NCI-H524 (cell line): ENCODE results near the gene SLC6A12.

ENCODE experiments used
- DNase-seq, 2 experiments: peaks; one replicate each; lab custom pipeline; 2025; lab: John Stamatoyannopoulos, UW

SLC6A12 gene

DNA sequence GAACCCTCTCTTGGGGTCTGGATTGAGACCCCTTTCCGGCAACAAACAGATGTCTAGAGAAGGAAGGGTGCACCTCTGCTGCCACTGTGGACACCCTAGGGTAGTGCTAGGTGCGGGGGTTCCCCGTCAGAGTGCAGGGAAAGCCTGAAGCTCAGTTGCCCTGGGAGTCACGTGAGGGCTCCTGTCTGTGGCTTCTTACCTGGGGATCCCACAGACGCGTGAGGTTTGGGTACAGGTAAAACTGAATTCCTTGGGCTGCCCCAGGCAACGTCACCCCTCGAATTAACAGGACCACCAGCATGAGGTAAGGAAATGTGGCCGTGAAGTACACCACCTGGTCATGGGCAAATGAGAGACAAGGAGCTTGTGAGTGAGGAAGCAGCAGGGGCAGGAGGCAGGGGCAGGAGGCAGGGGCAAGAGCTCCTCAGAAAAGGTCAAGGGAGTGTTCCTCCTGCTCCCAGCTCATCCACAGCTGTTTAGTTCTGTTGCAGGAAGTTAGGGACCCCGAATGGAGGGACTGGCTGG, 21.0 kb upstream of the SLC6A12 start:
- DNase-seq: no peak

DNA sequence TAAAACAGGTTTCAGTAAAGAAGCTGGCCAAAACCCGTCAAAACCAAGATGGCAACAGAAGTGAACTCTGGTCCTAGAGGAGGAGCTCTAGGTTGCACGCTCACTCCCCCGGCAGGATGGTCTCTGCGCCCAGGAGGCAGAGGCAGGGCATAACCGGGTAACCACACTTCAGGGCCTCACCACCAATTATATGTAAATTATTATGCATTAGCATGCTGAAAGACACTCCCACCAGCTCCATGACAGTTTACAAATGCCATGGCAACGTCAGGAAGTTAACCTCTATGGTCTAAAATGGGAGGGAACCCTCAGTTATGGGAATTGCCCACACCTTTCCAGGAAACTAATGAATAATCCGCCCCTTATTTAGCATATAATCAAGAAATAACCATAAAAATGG, 20.1 kb upstream of the SLC6A12 start:
- peak in 1 of 2 experiments; percentile 35 for DNase-seq

DNA sequence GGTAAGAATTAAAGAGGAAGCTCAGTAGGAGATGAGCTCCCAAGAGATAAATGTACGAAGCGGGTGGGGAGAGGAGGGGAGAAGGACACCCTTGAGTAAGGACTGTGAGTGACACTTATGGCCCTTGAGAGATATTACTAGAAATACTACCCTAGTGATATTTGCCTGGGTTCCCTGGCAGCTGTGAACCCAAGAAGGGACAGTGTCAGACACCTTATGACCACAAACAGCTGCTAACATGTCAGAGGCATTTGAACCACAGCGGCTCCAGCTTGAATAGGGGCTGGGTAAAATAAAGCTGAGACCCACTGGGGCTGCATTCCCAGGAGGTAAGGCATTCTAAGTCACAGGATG, 19.6 kb upstream of the SLC6A12 start:
- peak in 1 of 2 experiments; percentile 94 for DNase-seq

DNA sequence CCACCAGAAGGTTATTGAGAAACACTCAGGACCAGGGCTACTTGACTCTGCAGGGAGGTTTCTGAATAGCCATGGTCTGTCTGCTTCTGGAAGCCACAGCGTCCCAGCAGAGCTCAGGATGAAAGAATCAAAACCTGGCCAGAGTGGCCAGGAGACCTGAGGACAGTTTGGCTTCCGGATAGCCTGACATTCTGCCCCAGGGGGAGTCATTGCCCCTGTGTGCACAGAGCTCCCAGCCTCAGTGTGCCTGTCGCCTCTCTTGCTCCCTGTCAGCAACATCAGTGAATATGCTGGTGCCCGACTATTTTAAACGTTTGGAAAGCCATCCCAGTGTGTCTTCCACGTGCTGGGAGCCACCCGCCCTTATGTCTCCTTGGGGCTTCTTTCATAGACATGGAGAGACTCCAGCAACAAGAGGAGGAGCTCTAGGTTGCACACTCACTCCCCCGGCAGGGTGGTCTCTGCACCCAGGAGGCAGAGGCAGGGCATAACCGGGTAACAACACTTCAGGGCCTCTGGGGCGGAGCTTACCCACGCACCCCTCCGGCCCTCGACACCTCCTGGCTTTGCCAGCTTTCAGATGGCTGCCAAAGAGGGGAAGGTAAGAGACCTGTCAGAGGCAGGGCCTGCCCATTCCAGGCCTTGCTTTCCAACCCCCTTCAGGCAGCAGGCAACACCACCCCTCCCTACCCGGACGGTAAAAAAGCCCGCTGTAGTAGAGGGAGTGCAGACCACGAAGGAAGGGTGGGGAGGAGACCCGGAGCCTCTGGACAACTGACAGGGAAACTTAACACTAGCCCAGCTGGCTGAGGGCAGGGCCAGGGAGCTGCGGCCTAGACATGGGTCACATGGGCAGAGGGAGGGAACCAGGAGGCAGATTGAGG, 19.0 kb upstream of the SLC6A12 start:
- peak in 1 of 2 experiments; percentile 88 for DNase-seq

DNA sequence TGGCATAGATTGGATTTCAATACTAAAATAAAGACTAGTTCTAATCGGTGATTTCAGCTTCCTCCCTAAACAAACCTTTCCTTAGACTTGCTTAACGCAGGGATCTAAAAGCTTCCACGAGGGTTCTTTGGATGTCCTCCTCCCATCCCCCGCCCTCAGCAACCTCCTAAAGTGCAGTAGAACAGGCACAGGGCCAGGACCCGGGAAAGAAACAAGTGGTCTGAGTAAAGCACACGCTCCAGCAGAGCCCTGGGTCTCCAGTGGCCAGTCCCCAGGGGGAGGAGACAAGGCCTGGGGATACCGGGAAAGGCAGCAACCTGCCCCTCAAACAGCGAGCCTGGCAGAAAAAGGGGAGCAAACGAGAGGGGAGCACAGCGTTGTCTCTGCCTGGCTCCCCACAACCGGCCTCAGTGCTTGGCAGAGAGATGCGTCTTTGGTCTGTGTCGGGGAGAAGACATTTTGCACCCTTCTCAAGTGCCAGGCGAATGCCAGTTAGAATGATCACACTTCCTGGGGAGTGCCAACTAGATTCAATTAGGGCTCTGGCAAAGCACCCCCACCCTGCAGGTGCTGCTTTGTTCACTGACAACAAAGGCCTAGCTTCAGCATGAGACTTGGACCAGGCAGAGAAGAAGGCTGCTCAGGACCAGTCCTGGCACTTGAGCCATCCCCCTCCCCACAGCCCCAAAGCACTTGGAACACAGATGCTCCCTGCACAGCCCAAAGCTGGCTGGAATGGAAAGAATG, 17.1 kb upstream of the SLC6A12 start:
- peak in 1 of 2 experiments; percentile 10 for DNase-seq

DNA sequence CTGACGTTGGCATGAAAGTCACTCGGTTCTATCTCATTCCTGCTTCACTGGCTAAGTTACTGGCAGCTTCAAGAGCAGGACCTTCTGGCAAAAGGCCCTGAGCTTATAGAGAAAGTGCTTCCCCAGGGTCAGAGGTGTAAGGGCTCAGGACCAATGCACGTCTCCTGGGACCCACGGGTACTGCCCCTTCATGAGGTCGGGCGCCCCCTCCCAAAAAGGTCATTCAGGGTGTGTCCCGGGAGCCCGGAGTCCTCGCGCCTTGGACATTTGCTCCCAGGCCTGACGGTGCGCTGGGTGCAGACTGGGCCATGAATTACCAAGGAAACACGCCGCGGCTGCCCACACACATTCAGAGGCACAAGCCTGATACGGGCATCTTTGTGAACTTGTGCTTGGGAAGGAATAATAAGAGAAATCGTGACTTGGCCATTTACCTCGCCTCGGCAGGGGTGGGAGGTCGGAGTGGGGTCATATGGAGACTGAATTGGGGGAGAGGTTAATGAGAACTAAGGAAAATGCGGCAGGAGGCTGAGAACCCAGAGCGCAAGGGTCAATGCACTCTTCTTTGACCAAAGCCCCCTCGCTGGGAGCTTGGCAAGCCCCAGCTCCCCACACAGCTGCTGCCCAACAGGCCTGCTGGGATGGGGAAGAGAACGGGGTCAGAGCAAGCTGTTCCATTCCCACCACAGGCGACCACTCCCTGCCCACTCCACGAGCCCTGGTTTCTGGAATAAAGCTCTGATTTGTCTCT, 15.7 kb upstream of the SLC6A12 start:
- no peak for DNase-seq

DNA sequence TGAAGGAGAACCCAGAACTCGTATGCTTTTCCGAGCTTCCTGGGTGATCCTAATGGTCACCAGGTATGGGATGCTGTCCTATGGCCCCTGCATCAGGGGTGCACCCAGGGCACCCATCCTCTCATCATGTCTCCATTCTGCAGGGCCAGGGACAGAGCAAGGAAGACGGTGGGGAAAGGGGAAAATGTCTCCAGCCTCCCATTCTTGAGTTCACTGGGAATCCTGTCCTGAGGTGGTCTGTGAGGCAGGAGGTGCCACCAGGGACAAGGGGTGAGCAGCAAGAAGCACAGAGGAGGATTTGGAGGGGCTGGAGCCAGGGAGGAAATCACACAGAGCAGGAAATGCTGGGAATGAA, 14.9 kb upstream of the SLC6A12 start:
- DNase-seq: no peak

DNA sequence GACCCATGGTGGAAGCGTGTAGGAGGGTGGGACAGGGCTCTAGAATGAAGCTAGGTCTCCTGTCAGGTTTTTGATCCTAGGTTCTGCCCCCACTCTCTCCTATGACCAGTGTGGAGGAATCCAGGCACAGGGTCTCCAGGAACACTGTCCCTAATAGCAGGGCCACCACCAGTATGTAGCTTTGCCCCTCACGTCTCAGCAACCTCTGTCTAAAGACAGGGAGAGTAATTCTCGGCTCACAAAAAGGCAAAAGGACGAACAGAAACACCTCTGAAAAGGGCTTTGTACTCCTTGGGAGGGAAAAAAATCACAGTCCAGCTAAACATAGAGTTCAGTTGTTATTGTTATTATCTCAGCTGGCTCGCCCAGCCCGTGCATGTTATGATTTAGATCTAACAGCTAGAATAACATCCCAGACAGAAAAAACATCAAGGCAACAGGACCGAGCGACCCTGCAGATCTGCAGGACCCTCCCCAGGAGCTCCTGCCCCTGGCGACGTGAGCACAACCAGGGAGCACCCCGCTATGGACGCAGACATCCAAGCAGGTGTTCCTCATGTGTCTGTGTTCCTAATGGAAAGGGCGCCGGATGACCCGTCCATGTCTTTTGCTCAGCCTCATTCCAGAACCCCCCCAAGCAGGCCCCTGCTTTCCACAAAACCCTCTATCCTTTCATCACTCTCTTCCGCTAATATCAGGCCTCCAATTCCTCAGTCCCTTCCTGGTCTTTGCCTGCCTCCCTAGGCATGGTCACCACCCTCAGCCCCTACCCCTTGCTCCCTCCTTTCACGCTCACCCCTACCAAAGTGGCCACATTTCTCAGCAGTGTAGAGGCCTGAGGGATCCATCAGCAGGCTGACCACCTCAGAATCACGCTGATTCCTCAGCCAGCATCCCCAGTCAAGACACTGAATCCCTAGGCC, 14.2 kb upstream of the SLC6A12 start:
- no peak for DNase-seq

DNA sequence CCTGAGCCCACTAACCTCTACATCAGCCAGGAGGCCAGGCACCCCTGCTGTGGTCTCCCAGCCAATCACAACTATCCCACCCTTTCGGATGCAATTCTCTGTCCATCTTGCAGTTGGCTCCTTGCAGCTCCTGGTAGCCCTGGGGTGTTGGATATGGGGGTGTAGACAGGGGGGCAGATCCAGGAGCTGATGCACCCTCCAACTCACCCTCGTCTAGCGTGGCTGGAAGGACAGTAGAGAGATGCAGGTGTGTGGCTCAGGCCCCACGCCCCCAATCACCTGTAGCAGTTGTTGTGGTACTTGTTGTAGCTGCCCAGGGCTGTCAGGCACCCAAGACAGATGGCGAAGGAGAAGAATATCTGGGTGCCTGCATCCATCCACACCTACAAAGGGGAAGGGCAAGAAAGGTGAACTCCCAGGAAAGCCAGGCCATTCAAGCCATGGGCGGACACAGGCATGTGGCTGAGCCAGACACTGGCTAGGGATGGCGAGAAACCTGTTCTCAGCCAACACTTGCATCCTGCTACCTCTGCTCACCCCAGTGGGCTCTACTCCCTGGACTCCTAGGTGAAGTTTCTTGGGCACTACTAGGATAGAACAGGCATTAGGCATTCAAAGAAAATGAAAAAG, 13.4 kb upstream of the SLC6A12 start:
- no peak for DNase-seq

DNA sequence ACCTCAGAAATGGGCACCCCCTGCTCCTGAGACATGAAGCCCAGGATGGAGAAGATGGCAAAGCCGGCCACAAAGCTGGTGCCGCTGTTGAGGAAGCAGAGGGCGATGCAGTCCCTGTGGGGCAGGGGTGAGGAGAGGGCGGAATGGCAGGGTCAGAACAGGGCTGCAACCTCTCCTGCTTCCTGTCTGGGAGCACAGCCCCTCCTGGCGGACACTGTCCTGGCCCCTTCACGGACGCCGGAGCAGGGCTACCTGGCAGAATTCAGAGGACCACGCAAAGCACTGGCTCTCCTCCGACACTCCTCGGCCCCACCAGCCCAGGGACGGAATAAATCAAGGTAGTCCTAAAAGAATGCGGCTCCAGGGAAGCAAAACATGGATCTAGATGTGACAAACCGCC, 12.4 kb upstream of the SLC6A12 start:
- no peak for DNase-seq

DNA sequence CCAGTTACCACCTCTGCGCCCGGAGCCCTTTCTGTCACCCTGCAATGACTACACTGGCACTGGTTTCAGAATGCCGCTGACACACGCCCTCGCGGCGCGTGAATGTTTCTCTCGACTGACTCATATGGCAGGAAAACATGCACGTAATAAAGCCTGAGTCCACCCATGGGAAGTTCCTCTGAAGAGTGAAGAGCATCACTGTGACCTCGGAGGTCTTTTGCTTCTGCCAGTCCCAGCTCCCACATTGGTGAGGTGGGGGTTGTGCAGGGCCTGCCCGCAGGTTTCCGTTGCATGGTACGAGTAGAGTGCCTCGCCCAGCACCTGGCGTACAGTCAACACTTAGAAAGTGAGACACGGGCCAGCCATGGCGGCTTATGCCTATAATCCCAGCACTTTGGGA, 11.1 kb upstream of the SLC6A12 start:
- DNase-seq: no peak

DNA sequence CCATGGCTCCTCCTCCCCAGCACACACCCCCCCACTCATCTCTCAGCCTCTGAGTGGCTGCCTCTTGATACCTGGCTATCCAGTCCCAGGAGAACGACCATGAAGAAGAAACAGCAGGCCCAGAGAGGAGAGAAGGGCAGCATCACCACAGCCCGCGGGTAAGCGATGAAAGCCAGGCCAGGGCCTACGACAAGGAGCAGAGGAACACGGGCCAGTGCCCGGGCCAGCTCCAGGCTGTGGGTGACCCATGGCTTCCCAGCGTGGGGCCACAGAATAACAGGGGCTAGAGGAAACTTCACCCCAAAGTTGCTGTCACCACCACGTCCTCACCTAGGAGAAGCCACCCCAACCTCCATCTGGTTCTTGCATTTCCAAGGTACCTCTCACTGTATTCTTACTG, 10.4 kb upstream of the SLC6A12 start:
- DNase-seq: no peak

DNA sequence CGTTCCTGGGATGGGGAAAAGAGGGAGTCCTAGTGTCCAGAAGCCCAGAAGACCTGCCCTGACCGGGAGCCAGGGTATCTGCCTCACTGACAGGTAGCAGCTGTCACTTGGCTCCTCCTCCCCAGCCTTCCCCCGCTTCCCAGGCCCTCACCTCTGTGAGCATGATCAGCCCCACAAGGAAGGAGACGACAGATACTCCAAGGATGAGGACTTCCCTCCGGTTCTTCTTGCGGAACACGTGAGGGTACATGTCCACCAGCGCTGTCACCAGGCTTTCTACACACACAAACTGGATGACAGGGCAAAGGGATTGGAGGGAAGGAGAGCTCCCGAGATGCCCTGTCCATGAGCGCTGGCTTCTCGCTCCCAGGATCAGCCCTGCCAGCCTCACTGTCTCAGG, 9.9 kb upstream of the SLC6A12 start:
- DNase-seq: no peak

DNA sequence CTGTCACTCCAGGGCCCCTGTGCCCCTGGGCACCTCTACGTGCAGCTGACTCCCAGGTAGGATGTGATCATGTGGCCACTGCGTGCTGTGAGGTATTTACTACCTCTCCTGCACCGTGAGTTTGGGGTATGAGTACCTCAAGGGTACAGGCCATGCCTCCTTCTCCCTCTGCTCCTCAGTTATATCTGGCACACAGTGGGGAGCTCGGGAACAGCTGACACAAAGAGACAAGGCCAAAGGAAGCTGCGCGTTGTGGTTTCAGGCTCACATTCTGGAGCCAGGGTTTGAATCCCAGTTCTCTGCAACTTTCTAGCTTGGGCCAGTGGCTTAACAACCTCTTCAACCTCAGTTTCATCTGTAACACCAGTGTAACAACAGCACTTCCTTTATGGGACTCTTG, 7.8 kb upstream of the SLC6A12 start:
- no peak for DNase-seq

DNA sequence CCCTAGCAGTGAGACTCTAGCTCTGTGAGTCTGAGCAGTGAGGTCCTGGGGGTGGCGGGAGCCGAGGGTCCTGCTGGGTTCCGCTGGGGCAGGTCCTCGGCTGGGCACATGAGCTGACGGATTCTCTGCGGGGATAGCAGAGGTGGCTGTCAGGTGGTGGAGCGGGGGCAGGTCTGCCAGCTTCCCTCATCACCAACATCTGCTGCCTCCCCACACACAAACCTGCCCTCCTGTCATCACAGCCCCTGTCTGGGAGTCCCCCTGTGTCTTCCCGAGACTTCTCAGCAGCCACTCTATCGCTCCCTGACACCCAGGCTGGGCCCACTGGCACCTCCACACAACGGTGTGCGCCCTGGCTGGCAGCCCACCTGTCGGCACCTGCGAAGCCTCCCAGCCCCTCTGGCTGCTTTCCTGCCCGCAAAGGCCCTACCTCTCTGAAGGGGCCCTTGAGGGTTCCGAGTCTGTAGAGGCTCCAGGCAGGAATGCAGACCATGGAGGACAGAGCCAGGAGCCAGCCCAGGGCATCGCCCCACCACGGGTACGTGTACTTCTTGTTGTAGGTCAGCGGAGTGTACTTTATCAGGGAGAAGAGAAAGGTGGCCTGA, 7.1 kb upstream of the SLC6A12 start:
- DNase-seq: peak in 1 of 2 experiments; percentile 70

DNA sequence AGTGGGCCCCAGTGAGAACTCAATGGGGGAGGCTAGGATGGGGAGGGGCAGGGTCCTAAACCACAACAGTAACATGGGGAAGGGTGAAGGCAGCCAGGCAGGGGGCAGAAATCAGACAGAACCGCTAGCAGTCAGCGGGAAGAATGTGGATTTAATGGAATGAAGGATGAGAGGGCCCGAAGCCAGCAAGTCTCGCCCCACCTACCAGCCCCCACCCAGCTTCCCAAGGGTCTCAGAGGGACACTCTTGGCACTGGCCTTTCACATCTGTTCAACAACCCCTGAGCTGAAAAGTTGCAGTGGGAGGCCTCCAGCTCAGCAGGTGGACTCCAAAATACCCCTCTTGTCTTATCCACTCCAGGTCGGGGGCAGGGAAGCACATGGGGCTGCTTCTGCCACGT, 6.5 kb upstream of the SLC6A12 start:
- DNase-seq: peak in 1 of 2 experiments; percentile 67

DNA sequence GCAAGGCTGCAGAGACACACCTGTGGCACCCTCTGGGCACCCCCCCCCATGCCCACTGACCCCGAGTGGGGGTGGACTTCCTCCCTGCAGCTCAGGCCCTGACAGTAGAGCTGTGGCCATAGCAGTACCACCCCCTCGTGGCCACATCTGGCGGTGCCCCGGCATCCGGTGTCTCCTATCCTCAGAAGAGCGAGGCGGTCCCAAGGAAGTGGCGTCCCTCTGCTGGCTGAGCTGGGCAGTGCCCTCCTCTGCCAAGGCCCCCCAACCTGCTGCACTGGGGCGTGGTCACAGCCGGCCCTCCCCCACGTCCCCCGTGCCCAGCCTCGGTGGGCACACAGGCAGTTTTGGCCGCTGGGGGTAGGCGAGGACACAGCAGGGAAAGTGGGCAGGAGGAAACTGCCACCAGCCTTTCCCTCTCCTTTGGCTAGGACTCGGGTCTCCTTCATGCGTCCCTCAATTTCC, 6.0 kb upstream of the SLC6A12 start:
- peak; percentile 62 to 79 for DNase-seq

DNA sequence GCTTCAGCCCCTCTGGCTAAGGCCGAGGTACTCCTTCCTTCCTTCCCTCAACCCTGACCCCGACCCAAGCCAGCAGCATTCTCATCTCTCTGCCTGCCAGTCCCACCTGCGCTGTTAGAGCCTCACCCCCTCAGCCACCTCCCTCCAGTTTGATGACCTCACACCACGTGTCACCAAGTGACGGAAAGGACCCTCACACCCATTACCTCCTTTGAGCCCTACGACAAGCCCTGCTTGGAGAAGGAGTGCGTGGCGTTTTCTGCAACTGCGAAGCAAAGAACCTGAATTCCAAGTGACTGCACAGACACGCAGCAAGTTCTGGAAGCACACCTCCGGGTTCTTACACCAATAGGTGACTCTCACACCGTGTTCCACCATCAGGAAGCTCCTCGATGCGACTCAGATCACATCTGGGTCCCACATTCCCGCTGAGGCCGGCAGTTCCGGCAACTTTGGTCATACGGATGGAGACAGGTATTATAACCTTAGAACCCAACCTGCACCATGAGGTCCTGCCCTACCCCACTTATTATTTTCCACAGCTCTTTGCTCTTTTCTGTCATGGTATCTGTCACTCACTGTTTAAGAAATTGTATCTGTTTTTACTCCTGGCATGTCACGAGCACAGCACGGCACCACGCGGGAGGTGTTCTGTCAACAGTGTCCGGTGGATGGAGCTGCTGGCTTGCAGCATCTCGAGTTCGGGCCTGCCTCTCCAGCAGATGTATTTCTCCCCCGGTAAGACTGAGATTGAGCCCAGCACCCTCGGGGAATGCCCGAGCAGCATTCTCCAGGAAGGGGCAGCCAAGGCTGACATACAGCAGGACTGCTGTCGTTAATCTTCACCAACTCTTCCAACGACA, 5.0 kb upstream of the SLC6A12 start:
- no peak for DNase-seq

DNA sequence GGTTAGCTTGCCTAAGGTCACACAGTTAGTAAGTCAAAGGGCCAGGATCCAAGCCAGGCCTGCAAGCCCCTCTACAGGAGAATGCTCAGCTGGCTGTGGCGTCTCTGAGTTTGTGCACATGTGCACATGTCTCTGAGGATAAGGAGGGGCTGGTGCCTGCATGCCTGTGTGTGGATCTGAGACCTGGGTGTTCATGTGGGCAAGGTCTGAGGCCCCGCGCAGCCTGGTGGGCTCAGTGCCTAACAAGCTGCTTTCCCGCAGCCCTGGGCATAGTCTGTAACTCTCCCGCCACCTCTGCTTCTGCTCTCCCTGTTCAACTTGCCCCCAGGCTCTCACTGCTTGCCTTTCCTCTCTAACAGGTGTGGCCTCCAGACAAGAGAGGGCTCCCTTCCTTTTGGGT, 4.3 kb upstream of the SLC6A12 start:
- DNase-seq: no peak
